ENCODE data around the gene HS6ST3.
"Not testable (repeated sequence)": the region's sequence is repeated elsewhere in the genome, so short reads cannot be mapped to it uniquely, and the experiment has no call there.

Gene HS6ST3

GRCh38 chr13:96089749-96090239 lies at the start of gene HS6ST3:
Gene HS6ST3 (plus strand): TSS chr13:96090107.
- peak; percentile 81 for DNase-seq (ENCODE audit: low spot score)

GRCh38 chr13:96041326-96042110 lies 48.4 kb upstream of the HS6ST3 start:
- DNase-seq (ENCODE audit: low spot score), result no peak

- DNase-seq (ENCODE audit: low spot score), result no peak
Measured at GRCh38 chr13:96044238-96044637, 45.7 kb upstream of the HS6ST3 start.

GRCh38 chr13:96046449-96047126 lies 43.3 kb upstream of the HS6ST3 start:
- not testable (repeated sequence) for DNase-seq (ENCODE audit: low spot score)

- not testable (repeated sequence) for DNase-seq (ENCODE audit: low spot score)
Measured at GRCh38 chr13:96050955-96051354, 39.0 kb upstream of the HS6ST3 start.

- not testable (repeated sequence) for DNase-seq (ENCODE audit: low spot score)
Measured at GRCh38 chr13:96051491-96051890, 38.4 kb upstream of the HS6ST3 start.

- not testable (repeated sequence) for DNase-seq (ENCODE audit: low spot score)
Measured at GRCh38 chr13:96051946-96052345, 38.0 kb upstream of the HS6ST3 start.

GRCh38 chr13:96052656-96053002 lies 37.3 kb upstream of the HS6ST3 start:
- DNase-seq (ENCODE audit: low spot score), result peak; percentile 35

GRCh38 chr13:96053003-96053703 lies 36.8 kb upstream of the HS6ST3 start, which contains the start of gene UGGT2:
Gene UGGT2 (minus strand): TSS chr13:96053401. CDS start chr13:96053312, 89 bp downstream.
- peak; percentile 98 for DNase-seq (ENCODE audit: low spot score)

- no peak for DNase-seq (ENCODE audit: low spot score)
Measured at GRCh38 chr13:96065849-96066248, 24.1 kb upstream of the HS6ST3 start.

- DNase-seq (ENCODE audit: low spot score), result no peak
Measured at GRCh38 chr13:96068729-96069128, 21.2 kb upstream of the HS6ST3 start.

- DNase-seq (ENCODE audit: low spot score), result no peak
Measured at GRCh38 chr13:96071504-96071903, 18.4 kb upstream of the HS6ST3 start.

GRCh38 chr13:96072392-96072791 lies 17.5 kb upstream of the HS6ST3 start:
- peak; percentile 35 for DNase-seq (ENCODE audit: low spot score)

GRCh38 chr13:96075953-96076543 lies 13.9 kb upstream of the HS6ST3 start:
- DNase-seq (ENCODE audit: low spot score), result peak; percentile 18

- no peak for DNase-seq (ENCODE audit: low spot score)
Measured at GRCh38 chr13:96080676-96081075, 9.2 kb upstream of the HS6ST3 start.

- no peak for DNase-seq (ENCODE audit: low spot score)
Measured at GRCh38 chr13:96081888-96082287, 8.0 kb upstream of the HS6ST3 start.

GRCh38 chr13:96082640-96083039 lies 7.3 kb upstream of the HS6ST3 start:
- DNase-seq (ENCODE audit: low spot score), result no peak

GRCh38 chr13:96086736-96087135 lies 3.2 kb upstream of the HS6ST3 start:
- DNase-seq (ENCODE audit: low spot score), result no peak

GRCh38 chr13:96089139-96089538 lies 768 bp upstream of the HS6ST3 start:
- DNase-seq (ENCODE audit: low spot score), result no peak

- DNase-seq (ENCODE audit: low spot score), result peak; percentile 70
Measured at GRCh38 chr13:96090240-96091101, 564 bp downstream of the HS6ST3 start.
